PC-9 (cell line): ENCODE measurements around the gene OR51B2. TPM values are rescaled to one million over a fixed set of nuclear protein-coding genes. Genes with fewer than 3 reads are reported as not detected.

Experiments used
- BruUV-seq: library from RNA; stranded (reverse); fragments of 400-500 nt; replicated peaks from 2 replicates; lab custom pipeline; 2021; lab: Mats Ljungman, UMichigan
- CTCF ChIA-PET: fragments of 300-600 bp; sonication (Branson Sonifier 250); formaldehyde crosslinking; loops from one replicate; lab custom pipeline; 2022; ENCODE audit warnings: antibody characterized with exemption; lab: Charles Lee
- POLR2A ChIA-PET: fragments of 300-600 bp; sonication (Branson Sonifier 250); formaldehyde crosslinking; loops from one replicate; lab custom pipeline; 2022; ENCODE audit warnings: antibody characterized with exemption; ENCODE audit not compliant: unreplicated experiment; lab: Charles Lee
- DNase-seq, 2 experiments: peaks; one replicate each; pipeline versions ENCODE4 v3.0.0 to v3.0.0-alpha.2; 2015 to 2022; ENCODE audit warnings: mixed read lengths in 1 of 2
- H2AFZ ChIP-seq: fragments of 200-600 bp; sonication (generic); 2 replicates; pipeline ENCODE4 v1.8.1; 2017; ENCODE audit warnings: antibody characterized with exemption
- H3F3A ChIP-seq: fragments of 200-600 bp; sonication (generic); 2 replicates; pipeline ENCODE4 v1.8.1; 2017; ENCODE audit warnings: antibody characterized with exemption, mild to moderate bottlenecking, low read depth; ENCODE audit not compliant: insufficient read depth
- H3K27ac ChIP-seq: fragments of 200-600 bp; sonication (generic); 2 replicates; pipeline ENCODE4 v1.6.1; 2016; ENCODE audit warnings: mixed run types
- H3K27me3 ChIP-seq: fragments of 200-600 bp; sonication (generic); 2 replicates; pipeline ENCODE4 v1.6.1; 2016; ENCODE audit warnings: low read depth, mixed run types; ENCODE audit not compliant: insufficient read depth
- H3K36me3 ChIP-seq: fragments of 200-600 bp; sonication (generic); 2 replicates; pipeline ENCODE4 v1.6.1; 2016; ENCODE audit warnings: low read depth, mixed run types
- H3K4me1 ChIP-seq: fragments of 200-600 bp; sonication (generic); replicated peaks from 2 replicates; pipeline ENCODE4 v1.6.1; 2016; ENCODE audit warnings: mixed run types; ENCODE audit not compliant: insufficient read depth
- H3K4me2 ChIP-seq: fragments of 200-600 bp; sonication (generic); 2 replicates; pipeline ENCODE4 v1.6.1; 2017; ENCODE audit warnings: mixed run types
- H3K4me3 ChIP-seq: fragments of 200-600 bp; sonication (generic); 2 replicates; pipeline ENCODE4 v1.6.1; 2016; ENCODE audit warnings: mixed run types
- H3K79me2 ChIP-seq: fragments of 200-600 bp; sonication (generic); 2 replicates; pipeline ENCODE4 v1.6.1; 2017; ENCODE audit warnings: low read depth, mixed run types
- H3K9me2 ChIP-seq: fragments of 200-600 bp; sonication (generic); 2 replicates; pipeline ENCODE4 v1.8.1; 2017; ENCODE audit warnings: mild to moderate bottlenecking; ENCODE audit not compliant: insufficient read depth
- H3K9me3 ChIP-seq: fragments of 200-600 bp; sonication (generic); 2 replicates; pipeline ENCODE4 v1.8.1; 2016; ENCODE audit warnings: low read depth; ENCODE audit not compliant: insufficient read depth
- H4K20me1 ChIP-seq: fragments of 200-600 bp; sonication (generic); 2 replicates; pipeline ENCODE4 v1.8.1; 2017; ENCODE audit not compliant: insufficient read depth
- EZH2 ChIP-seq: fragments of 200-600 bp; sonication (generic); IDR thresholded peaks from 2 replicates; pipeline ENCODE4 v1.8.0; 2017; ENCODE audit warnings: antibody characterized with exemption, low read depth
- intact Hi-C: fragments of 100-400 bp; cut with micrococcal nuclease; formaldehyde crosslinking; loops from one replicate; pipeline ENCODE4 v1.10.0; 2022; ENCODE audit not compliant: unreplicated experiment
- total RNA-seq: library from RNA; stranded (reverse); gene quantifications from 2 replicates; pipeline ENCODE4 v1.2.3, GENCODE V29; 2021
- TF ChIP-seq, protein P1 (sequence below): fragments of 200-600 bp; sonication (generic); conservative IDR thresholded peaks from 2 replicates; pipeline ENCODE4 v1.6.1; 2017; ENCODE audit warnings: mixed run types, antibody characterized with exemption, mild to moderate bottlenecking, moderate library complexity

The OR51B2 gene
- total RNA-seq, 1 experiment from 2014 or later: not detected

DNA sequence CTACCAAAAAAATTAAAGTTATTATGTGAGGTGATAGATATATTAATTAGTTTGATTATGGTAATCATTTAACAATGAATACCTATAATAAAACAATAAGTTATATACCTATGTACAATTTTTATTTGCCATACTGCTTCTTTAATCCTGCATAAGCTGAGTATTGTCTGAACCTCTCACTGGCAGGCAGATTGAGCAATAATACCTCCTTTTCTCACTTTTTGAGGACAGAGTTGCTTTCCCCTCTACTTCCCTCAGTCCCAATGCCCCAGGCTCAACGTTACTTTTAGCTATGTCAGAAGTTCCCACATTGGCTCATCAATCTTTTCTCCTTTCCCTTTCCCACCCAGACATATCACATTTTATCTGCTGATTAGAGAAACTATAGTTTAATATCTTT, 25.5 kb upstream of the OR51B2 start:
- Histone ChIP-seq H2AFZ (no peak overlapping the region), H3K4me2 (no peak overlapping the region), H3K9me3 (no peaks in the 10 kb centered on the region), H3K4me1 (no peaks in the 10 kb centered on the region), H3K79me2 (no peaks in the 10 kb centered on the region), H3K4me3 (no peak overlapping the region), H4K20me1 (no peaks in the 10 kb centered on the region), H3K36me3 (no peaks in the 10 kb centered on the region), H3K27ac (no peak overlapping the region), H3K9me2 (no peaks in the 10 kb centered on the region), H3K27me3 (no peaks in the 10 kb centered on the region), H3F3A (no peaks in the 10 kb centered on the region)
- CTCF ChIA-PET: no interaction called here
- TF ChIP-seq, protein P1, sequence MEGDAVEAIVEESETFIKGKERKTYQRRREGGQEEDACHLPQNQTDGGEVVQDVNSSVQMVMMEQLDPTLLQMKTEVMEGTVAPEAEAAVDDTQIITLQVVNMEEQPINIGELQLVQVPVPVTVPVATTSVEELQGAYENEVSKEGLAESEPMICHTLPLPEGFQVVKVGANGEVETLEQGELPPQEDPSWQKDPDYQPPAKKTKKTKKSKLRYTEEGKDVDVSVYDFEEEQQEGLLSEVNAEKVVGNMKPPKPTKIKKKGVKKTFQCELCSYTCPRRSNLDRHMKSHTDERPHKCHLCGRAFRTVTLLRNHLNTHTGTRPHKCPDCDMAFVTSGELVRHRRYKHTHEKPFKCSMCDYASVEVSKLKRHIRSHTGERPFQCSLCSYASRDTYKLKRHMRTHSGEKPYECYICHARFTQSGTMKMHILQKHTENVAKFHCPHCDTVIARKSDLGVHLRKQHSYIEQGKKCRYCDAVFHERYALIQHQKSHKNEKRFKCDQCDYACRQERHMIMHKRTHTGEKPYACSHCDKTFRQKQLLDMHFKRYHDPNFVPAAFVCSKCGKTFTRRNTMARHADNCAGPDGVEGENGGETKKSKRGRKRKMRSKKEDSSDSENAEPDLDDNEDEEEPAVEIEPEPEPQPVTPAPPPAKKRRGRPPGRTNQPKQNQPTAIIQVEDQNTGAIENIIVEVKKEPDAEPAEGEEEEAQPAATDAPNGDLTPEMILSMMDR: no peak
- no peak for TF ChIP-seq EZH2
- DNase-seq: no peak
- POLR2A ChIA-PET: no interaction called here
- no TSS peak for BruUV-seq
- intact Hi-C loops: no loop called here

DNA sequence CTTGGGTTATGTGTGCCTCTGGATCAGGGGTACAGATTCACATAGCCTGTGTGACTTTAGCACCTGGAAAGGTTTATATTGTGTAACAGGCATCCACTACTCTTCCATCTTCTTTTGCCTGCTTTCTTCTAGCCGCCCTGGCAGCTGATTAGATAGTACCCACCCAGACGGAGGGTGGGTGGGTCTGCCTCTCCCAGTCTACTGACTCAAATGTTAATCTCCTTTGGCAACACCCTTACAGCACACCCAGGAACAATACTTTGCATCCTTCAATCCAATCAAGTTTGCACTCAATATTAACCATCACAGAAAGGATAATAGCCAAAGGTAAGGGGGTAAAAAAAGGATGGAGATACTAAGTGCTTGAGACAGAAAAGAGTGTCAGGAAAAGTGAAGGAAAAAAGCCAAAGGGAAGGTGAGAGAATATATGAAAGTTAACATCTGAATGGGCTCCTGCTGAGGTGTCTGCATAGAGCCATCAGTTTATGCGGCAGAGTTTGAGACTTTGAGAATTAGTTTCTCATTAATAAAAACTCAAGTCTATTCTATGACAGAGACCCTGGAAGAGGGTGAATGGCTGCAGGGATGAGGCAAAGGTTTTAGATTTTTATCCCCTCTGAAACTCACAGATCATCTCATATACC, 24.6 kb upstream of the OR51B2 start:
- Histone ChIP-seq H3F3A (no peaks in the 10 kb centered on the region), H3K4me3 (no peak overlapping the region), H3K9me3 (no peaks in the 10 kb centered on the region), H3K79me2 (no peaks in the 10 kb centered on the region), H3K4me2 (no peak overlapping the region), H3K27ac (no peak overlapping the region), H2AFZ (no peak overlapping the region), H3K4me1 (no peaks in the 10 kb centered on the region), H3K27me3 (no peaks in the 10 kb centered on the region), H4K20me1 (no peaks in the 10 kb centered on the region), H3K9me2 (no peaks in the 10 kb centered on the region), H3K36me3 (no peaks in the 10 kb centered on the region)
- TF ChIP-seq, protein P1: no peak
- TF ChIP-seq EZH2: no peak
- DNase-seq: no peak
- BruUV-seq: no TSS peak
- ChIA-PET CTCF (no interaction called here), POLR2A (no interaction called here)
- intact Hi-C loops: no loop called here

GRCh38 chr11:5345831-5346230, 21.7 kb upstream of the OR51B2 start:
- ChIA-PET POLR2A (no interaction called here), CTCF (no interaction called here)
- Histone ChIP-seq H3K4me3 (no peak overlapping the region), H3K27ac (no peak overlapping the region), H3K4me1 (no peaks in the 10 kb centered on the region), H3K4me2 (no peak overlapping the region), H3K79me2 (no peaks in the 10 kb centered on the region), H3K9me3 (no peaks in the 10 kb centered on the region), H3F3A (no peaks in the 10 kb centered on the region), H3K36me3 (no peaks in the 10 kb centered on the region), H3K27me3 (no peaks in the 10 kb centered on the region), H4K20me1 (no peaks in the 10 kb centered on the region), H2AFZ (no peak overlapping the region), H3K9me2 (no peaks in the 10 kb centered on the region)
- BruUV-seq: no TSS peak
- no peak for DNase-seq
- intact Hi-C loops: no loop called here
- TF ChIP-seq EZH2: no peak
- TF ChIP-seq, protein P1: no peak
